ENCODE measurements around the gene TSEN54.
A peak's percentile ranks its signal among the peaks of the same experiment; 100 is the strongest.

TSEN54 gene

DNA sequence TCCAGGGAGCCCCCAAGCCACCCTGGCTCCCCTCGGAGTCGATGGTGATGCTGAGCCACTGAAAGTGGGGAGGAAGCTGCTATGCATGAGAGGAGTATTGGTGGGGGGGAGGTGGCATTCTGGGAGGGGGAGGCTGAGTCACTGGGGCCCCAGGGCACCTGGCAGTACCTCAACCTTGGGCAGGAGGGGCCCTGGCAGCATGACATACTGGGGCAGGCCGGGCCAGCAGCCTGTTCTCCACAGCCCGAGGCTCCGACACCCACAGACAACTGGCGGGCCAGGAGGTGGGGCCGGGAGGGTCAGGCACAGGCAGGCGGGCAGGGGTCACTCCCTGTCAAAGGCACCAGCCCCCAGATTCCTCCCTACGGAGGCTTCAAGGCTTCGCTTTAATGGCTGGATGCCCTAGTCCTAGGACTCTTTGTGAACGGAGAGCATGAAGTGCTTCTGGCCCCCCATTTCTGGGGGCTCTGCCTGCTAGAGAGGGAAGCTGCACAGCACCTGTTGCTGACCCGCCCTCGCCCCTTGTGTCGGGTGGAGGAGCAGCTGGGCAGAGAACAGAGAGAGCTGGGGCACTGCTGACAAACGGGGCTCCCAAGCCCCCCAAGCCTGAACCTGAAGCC is 1.9 kb upstream of the TSEN54 start:
- Histone ChIP-seq H3K4me3 (ENCODE audit: low read depth in 1 of 2, low read length in 2 of 2) (peak overlapping the region; percentile 62 to 67; a peak in 3 of 4 replicates), H3K9me3 (ENCODE audit: insufficient read depth, low read length, severe bottlenecking) (no peaks in the 10 kb centered on the region), H2AFZ (ENCODE audit: low read depth, low read length) (peak overlapping the region; percentile 74), H3K27ac (ENCODE audit: low read length) (peak overlapping the region; percentile 66), H4K20me1 (ENCODE audit: insufficient read depth, low read length) (peaks cover 41% of the 10 kb centered on the region), H3K4me2 (ENCODE audit: insufficient read depth, low read length) (peak overlapping the region; percentile 92), H3K79me2 (ENCODE audit: insufficient read depth, low read length) (peaks cover 41% of the 10 kb centered on the region), H3K27me3 (ENCODE audit: insufficient read depth, low read length, poor library complexity) (no peaks in the 10 kb centered on the region), H3K9ac (ENCODE audit: low read depth, low read length) (peak overlapping the region; percentile 79), H3K4me1 (ENCODE audit: insufficient read depth, low read length) (peaks cover 55% of the 10 kb centered on the region), H3K36me3 (ENCODE audit: insufficient read depth, low read length) (peaks cover 42% of the 10 kb centered on the region)
- no peak for TF ChIP-seq EZH2 (IDR thresholded peaks at IDR 0.05; ENCODE audit: borderline replicate concordance, low read depth, low read length, severe bottlenecking)
- TF ChIP-seq, protein P1, sequence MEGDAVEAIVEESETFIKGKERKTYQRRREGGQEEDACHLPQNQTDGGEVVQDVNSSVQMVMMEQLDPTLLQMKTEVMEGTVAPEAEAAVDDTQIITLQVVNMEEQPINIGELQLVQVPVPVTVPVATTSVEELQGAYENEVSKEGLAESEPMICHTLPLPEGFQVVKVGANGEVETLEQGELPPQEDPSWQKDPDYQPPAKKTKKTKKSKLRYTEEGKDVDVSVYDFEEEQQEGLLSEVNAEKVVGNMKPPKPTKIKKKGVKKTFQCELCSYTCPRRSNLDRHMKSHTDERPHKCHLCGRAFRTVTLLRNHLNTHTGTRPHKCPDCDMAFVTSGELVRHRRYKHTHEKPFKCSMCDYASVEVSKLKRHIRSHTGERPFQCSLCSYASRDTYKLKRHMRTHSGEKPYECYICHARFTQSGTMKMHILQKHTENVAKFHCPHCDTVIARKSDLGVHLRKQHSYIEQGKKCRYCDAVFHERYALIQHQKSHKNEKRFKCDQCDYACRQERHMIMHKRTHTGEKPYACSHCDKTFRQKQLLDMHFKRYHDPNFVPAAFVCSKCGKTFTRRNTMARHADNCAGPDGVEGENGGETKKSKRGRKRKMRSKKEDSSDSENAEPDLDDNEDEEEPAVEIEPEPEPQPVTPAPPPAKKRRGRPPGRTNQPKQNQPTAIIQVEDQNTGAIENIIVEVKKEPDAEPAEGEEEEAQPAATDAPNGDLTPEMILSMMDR (IDR thresholded peaks at IDR 0.05; ENCODE audit: borderline replicate concordance, extremely low read depth, low read length, poor library complexity, severe bottlenecking): no peak
- ATAC-seq (ENCODE audit: insufficient read depth, low read depth): no peak
- peak; percentile 25 for DNase-seq

DNA sequence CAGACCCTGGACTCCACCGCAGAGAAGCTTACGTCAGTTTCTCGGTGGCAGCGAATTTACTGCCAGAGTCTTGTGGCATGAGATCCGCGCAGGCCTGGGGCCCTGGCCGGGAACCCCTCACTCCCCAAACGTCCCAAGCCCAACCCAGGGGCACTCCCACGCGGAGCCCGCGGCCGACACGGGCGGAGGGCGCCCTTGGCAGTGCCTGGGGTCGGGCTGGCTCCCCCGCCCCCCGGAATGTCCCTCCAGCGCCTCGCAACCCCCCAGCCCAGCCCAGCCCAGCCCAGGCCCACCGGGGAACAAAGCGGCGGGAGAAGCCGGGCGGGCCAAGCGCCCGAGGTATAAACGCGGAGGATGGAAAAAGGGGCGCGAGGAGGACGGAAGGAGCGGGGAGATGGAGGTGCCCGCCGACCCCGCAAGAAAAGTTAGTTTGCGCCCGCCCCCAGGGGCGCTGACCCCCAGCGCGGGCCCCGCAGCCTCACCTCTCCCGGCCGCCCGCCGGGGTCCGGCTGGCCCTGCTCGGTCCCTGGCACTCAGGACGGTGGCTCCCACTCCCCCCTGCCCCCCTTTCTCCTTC is 1.3 kb upstream of the TSEN54 start:
- H3K36me3 ChIP-seq (ENCODE audit: insufficient read depth, low read length): peaks cover 41% of the 10 kb centered on the region
- no peaks in the 10 kb centered on the region for H3K27me3 ChIP-seq (ENCODE audit: insufficient read depth, low read length, poor library complexity)
- H3K9ac ChIP-seq (ENCODE audit: low read depth, low read length): peak overlapping the region; percentile 79
- TF ChIP-seq, protein P1 (IDR thresholded peaks at IDR 0.05; ENCODE audit: borderline replicate concordance, extremely low read depth, low read length, poor library complexity, severe bottlenecking): no peak
- no peak for TF ChIP-seq EZH2 (IDR thresholded peaks at IDR 0.05; ENCODE audit: borderline replicate concordance, low read depth, low read length, severe bottlenecking)
- H3K4me1 ChIP-seq (ENCODE audit: insufficient read depth, low read length): peaks cover 55% of the 10 kb centered on the region
- H3K4me3 ChIP-seq (ENCODE audit: low read depth in 1 of 2, low read length in 2 of 2): peak overlapping the region; percentile 62 to 67; a peak in 3 of 4 replicates
- H3K9me3 ChIP-seq (ENCODE audit: insufficient read depth, low read length, severe bottlenecking): no peaks in the 10 kb centered on the region
- DNase-seq (no peak), ATAC-seq (ENCODE audit: insufficient read depth, low read depth) (peak; percentile 5)
- H3K27ac ChIP-seq (ENCODE audit: low read length): peak overlapping the region; percentile 66
- peaks cover 41% of the 10 kb centered on the region for H3K79me2 ChIP-seq (ENCODE audit: insufficient read depth, low read length)
- H2AFZ ChIP-seq (ENCODE audit: low read depth, low read length): peak overlapping the region; percentile 74
- peaks cover 35% of the 10 kb centered on the region for H4K20me1 ChIP-seq (ENCODE audit: insufficient read depth, low read length)
- peak overlapping the region; percentile 92 for H3K4me2 ChIP-seq (ENCODE audit: insufficient read depth, low read length)

DNA sequence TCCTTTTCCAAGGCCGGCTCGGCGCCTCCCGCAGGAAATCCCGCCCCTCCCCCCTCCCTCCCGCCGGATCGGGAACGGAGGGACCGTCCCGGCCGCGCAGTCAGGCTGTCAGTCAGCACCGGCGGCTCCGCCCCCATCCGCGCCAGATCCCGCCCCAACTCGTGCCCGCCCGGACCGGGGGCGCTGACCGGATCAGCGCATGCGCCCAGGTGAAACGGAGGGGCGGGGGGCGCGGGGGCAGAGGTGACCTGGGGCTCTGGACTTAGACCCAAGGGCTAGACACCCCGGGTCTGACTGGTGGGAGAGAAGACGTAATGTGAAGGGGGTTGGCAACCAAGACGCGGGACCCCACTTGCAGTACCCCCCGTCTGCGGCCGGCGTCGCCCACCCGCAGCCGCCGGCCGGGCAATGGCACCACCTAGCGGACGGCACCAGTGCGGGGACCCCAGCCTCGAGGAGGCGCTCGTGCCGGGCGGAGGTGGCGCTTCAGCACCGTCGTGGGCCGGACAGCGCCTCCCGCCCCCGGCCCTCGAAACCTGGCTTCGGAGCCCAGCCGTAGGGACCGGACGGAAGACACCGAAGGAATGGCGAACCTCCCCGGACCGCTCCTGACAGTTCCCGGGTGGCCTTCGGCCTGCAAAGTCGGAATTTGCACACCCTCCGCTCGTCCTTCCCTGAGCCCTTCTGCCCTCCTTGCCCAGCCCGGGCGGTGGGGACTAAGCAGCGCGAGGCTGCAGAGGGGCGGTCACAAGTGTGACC is 653 bp upstream of the TSEN54 start, which contains the start of gene CASKIN2:
TSS of gene CASKIN2 (minus strand) at position 42 of the 759 bp plus-strand sequence. CDS start 1,733 bp downstream, outside the sequence.
- H4K20me1 ChIP-seq (ENCODE audit: insufficient read depth, low read length): peaks cover 32% of the 10 kb centered on the region
- H2AFZ ChIP-seq (ENCODE audit: low read depth, low read length): peak within 1 kb of the TSS; percentile 74
- H3K27ac ChIP-seq (ENCODE audit: low read length): peak within 1 kb of the TSS; percentile 66
- DNase-seq: peak; percentile 91
- no peaks in the 10 kb centered on the region for H3K9me3 ChIP-seq (ENCODE audit: insufficient read depth, low read length, severe bottlenecking)
- peak within 1 kb of the TSS; percentile 62 to 67; a peak in 3 of 4 replicates for H3K4me3 ChIP-seq (ENCODE audit: low read depth in 1 of 2, low read length in 2 of 2)
- no peak for TF ChIP-seq EZH2 (IDR thresholded peaks at IDR 0.05; ENCODE audit: borderline replicate concordance, low read depth, low read length, severe bottlenecking)
- TF ChIP-seq, protein P1 (IDR thresholded peaks at IDR 0.05; ENCODE audit: borderline replicate concordance, extremely low read depth, low read length, poor library complexity, severe bottlenecking): peak; percentile 99
- peak within 1 kb of the TSS; percentile 79 for H3K9ac ChIP-seq (ENCODE audit: low read depth, low read length)
- H3K27me3 ChIP-seq (ENCODE audit: insufficient read depth, low read length, poor library complexity): no peaks in the 10 kb centered on the region
- H3K36me3 ChIP-seq (ENCODE audit: insufficient read depth, low read length): peaks cover 45% of the 10 kb centered on the region
- peak within 1 kb of the TSS; percentile 92 for H3K4me2 ChIP-seq (ENCODE audit: insufficient read depth, low read length)
- ATAC-seq (ENCODE audit: insufficient read depth, low read depth): peak; percentile 68
- peaks cover 53% of the 10 kb centered on the region for H3K4me1 ChIP-seq (ENCODE audit: insufficient read depth, low read length)
- H3K79me2 ChIP-seq (ENCODE audit: insufficient read depth, low read length): peaks cover 41% of the 10 kb centered on the region
